ENCODE measurements around the gene ZMYND19.
"Not testable (repeated sequence)": the region's sequence is repeated elsewhere in the genome, so short reads cannot be mapped to it uniquely, and the experiment has no call there.

ZMYND19 gene

DNA sequence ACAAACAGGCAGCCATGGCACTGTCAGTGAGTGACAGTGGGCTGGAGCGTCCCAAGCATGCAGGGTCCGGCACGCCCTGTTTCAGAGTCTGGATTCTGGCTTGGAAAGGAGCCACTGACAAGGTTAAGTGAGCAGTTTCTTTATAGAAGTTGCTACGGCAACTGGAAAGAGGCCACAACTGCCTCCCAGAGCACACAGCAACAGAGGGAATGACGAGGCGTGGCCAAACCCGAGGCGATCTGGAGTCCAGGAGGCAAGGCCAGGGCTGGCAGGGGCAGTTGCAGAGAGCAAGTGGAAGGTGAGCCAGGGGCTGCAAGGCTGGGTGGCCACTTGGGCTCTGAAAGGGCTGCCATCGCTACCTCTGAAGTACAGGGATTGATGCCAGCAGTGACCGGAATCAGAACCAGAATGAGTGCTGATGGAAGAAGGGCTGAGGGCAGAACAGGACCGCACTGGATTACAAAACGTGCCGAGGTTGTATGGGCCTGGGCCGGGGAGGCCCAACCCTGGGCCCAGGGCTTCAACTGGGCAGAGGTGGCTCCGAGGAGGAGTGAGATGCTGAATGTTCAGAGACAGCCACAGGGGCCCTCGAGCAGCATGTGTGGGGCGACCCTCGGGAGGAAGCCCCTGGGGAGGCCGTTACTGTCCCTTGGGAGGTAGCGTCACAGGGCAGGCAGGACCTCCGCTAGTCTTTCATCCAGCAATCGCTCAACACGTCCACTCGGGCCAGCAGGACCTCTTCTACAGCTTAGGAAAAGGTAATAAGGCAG is 34.1 kb downstream of the ZMYND19 start:
- no peak for DNase-seq (ENCODE audit: low read depth)

DNA sequence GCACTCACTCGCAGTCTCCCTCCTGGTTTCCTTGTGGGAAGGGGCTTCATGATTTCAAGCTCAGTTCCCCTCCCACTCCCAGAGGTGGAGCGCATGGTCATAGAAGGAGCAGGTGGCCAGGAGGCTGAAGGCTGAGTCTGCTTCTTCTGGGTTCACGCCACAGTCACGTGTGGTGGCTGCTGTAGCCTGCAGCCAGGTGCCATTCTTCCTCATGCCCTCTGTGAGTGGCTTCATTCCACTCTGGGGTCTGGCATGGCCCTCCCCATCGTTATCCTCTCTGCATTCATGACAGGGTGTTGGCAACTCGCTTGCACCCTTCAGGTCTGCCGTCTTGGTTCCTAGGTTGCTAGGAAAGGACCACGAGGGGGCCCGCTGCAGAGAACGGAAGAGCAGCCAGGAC is 35.1 kb downstream of the ZMYND19 start:
- DNase-seq (ENCODE audit: low read depth) = no peak

DNA sequence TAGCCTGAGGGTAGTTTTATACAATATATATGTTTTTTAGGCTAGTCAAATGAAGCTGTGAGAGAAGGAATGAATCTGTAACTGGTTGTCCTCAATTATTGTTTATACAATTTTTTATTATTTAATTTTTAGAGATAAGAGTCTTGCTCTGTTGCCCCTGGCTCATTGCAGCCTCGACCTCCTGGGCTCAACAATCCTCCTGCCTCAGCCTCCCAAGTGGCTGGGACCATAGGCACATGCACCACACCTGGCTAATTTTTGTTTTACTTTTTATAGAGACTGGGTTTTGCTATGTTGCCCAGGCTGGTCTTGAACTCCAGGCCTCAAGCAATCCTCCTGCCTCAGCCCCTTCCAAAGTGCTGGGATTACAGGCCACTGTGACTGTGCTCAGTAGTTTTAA is 36.0 kb downstream of the ZMYND19 start:
- no peak for DNase-seq (ENCODE audit: low read depth)

DNA sequence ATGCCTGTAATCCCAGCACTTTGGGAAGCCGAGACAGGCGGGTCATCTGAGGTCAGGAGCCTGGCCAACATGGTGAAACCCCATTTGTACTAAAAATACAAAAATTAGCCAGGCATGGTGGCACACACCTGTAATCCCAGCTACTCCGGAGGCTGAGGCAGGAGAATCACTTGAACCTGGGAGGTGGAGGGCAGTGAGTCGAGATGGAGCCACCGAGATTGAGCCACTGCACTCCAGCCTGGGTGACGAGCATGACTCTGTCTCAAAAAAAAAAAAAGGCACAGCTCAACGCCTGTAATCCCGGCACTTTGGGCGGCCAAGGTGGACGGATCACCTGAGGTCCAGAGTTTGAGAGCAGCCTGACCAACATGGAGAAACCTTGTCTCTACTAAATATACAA is 36.7 kb downstream of the ZMYND19 start:
- DNase-seq (ENCODE audit: low read depth) = not testable (repeated sequence)

DNA sequence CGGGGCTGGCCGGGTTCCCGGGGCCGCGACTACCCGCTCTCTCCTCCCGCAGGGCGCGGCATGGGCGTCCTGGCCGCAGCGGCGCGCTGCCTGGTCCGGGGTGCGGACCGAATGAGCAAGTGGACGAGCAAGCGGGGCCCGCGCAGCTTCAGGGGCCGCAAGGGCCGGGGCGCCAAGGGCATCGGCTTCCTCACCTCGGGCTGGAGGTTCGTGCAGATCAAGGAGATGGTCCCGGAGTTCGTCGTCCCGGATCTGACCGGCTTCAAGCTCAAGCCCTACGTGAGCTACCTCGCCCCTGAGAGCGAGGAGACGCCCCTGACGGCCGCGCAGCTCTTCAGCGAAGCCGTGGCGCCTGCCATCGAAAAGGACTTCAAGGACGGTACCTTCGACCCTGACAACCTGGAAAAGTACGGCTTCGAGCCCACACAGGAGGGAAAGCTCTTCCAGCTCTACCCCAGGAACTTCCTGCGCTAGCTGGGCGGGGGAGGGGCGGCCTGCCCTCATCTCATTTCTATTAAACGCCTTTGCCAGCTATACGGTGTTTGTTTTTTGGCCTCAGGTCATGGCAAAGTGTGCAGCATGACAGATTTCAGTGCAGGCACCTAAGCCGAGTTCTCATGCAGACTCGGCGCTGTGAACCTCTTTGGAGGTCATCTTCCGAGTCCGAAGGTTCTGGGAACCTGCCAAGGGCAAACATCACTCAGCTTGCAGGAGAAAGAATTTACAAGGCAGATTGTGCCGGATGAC is 38.1 kb downstream of the ZMYND19 start:
- DNase-seq (ENCODE audit: low read depth) = no peak

DNA sequence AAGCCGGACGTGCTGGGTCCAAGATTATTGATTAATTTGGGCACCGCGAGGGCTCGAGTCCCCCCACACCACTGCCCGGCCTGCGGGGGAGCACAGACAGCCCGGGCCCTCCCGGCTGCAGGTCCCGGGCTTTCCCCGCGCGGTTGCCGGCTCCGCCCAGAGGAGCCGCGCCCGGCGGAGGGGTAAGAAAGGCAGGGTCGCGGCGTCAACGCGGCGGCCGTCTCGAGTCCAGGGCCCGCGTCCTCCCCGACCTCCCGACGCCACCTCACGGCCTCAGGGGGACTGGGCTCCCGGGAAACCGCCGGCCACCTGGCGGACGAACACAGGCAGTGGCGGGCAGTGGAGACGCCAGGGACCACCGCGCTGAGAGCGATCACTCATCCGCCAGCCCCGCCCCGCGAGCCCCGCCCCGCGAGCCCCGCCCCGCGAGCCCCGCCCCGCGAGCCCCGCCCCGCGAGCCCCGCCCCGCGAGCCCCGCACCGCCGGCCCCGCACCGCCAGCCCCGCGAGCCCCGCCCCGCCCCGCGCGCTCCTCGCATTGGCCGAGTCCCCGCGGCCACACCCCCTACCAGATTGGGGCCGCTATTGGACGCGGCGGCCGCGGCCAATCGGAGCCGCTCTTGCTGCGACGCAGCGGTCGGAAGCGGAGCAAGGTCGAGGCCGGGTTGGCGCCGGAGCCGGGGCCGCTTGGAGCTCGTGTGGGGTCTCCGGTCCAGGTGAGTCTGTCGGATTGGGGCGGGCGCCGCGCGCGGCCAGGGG is 38.9 kb downstream of the ZMYND19 start, which contains the start of gene MRPL41:
TSS of gene MRPL41 (plus strand) at position 616 of the 758 bp plus-strand sequence. CDS start 203 bp downstream, outside the sequence.
- peak; percentile 37 for DNase-seq (ENCODE audit: low read depth)

DNA sequence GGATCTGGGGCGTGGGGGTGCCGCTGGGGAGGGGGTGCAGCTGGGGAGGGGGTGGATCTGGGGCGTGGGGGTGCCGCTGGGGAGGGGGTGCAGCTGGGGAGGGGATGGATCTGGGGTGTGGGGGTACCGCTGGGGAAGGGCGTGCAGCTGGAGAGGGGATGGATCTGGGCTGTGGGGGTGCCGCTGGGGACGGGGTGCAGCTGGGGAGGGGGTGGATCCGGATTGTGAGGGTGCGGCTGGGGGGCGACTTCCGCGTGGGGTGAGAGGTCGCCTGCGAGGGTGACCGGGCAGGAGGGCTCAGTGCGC is 39.4 kb downstream of the ZMYND19 start:
- DNase-seq (ENCODE audit: low read depth) = not testable (repeated sequence)

DNA sequence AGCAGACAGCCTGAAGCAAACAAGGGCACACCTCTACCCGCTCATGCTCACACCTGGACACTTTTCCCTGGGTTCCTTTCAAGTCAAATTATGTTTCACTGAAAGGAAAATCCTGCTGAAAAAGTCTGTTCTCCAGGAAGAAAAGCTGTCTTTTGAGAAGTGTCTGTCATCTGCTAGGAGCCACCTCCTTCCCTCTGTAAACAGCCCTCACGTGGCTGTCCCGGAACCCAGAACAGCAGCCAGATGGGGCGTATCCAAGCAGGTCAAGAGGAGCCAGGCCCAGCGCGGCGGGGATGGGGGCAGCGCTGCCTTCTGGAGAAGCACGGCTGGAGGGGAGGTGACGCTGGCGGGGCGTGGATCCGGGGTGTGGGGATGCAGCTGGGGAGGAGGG is 40.1 kb downstream of the ZMYND19 start, which contains the start of gene PNPLA7:
TSS of gene PNPLA7 (minus strand) at position 172 of the 391 bp plus-strand sequence. CDS start 205 bp downstream, outside the sequence.
- DNase-seq (ENCODE audit: low read depth) = no peak

DNA sequence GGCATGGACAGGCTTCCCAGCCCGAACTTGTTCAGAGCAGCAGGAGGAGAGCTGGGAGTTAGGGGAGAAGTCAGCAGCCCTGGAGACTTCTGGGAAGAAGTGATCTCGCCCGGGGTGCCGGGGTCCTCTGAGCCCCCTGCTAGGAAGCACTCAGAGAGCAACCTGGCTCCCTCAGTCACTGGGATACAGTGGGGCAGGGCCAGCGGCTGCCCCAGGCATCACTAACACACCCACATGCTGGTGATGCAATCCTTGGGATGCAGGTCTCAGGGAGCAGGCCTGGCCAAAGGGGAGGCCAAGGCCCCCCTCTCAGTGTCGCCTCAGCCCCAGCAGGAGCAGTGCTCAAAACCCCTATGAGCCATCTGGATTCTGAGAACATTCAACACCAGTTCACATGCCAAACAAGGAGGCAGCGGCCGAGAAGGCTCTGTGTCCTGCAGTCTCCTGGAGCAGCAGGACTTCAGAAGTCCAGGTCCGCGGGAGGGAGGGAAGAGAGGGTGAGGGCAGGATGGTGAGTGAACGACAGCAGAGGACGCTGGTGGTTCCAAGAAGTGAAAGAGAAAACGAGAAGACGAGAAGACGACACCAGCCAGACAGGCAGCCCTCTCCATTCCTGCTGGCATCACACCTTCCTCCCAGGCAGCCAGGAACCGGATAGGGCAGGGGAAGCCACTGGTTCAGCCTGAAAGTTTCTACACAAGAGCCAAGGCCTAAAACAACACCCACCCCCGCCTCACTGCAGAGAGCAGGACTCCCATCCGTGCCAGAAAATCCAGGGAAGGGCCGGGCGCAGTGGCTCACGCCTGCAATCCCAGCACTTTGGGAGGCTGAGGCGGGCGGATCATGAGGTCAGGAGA is 42.4 kb downstream of the ZMYND19 start:
- no peak for DNase-seq (ENCODE audit: low read depth)

DNA sequence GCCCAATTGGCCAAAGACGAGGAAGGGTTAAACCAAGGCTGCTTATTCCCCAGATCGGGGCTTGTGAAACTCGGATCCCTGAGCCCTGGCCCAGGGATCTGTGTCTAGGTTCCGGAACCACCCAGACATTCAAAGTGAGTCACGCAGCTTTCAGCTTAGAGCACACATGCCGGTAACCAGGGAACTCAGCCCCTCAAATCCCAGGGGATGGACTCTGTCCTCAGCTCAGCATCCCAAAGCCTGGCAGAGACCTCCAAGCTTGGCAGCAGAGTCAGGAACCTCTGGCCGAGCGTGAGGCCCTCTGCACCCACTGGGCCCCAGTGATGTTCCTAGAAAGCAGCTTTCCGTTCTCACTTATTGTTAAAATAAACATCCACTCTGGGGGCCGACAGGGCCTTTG is 45.2 kb downstream of the ZMYND19 start:
- no peak for DNase-seq (ENCODE audit: low read depth)

DNA sequence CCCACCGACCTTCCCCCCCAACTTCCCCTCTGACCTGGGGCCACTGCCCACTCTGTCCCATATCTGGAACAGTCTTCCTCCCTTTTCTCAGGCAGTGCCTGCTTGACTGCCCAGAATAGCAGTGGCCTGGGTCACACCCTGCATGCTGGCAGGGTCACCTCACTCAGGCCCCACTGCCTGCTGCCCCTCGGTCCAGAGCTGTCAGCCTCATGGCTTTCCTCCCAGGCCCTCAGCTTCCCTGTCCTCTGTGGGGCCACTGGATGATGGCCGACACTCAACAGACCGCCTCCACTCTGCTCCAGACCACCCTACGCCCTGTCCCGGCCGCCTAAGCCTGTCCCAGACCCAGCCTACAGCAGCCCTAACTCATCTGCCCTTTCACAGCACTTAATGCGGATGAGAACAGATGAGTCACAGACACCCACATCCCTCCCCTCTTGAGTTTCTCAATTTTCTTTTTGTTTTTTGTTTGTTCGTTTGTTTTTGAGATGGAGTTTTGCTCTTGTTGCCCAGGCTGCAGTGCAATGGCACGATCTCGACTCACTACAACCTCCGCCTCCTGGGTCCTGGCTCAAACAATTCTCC is 46.0 kb downstream of the ZMYND19 start:
- DNase-seq (ENCODE audit: low read depth) = no peak

DNA sequence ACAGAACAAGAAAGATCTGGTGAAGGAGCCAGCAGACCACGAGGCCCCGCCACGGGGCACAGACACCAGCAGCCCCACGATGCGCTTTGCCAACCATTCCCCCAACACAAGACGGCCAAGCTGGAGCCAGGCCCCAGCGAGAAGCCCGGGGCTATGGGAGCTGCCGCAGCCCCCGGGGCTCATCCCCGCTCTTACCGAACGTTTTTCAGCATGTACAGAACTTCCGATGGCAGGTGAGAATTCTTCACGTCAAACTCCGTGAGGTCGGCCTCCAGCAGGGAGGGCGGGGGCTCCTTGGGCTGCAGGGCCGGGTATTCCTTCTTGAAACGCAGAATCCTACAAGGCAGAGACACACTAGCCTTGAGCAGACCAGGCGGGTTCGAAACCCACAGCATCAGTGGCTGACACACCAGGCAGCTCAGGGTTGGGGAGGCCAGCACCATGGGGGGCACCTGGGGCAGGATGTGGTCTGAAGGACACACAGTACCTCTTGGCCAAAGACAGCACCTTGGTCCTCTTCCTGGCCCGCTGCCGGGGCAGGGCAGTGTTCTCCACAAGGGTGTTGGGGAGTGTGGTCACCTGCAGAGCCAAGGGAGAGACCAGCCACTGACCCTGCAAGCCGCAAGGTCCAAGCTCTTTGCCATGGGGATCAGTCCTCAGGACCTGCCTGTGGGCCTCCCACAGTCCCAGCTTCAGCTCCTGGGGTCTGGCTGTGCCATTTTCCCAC is 46.9 kb downstream of the ZMYND19 start:
- DNase-seq (ENCODE audit: low read depth) = no peak

DNA sequence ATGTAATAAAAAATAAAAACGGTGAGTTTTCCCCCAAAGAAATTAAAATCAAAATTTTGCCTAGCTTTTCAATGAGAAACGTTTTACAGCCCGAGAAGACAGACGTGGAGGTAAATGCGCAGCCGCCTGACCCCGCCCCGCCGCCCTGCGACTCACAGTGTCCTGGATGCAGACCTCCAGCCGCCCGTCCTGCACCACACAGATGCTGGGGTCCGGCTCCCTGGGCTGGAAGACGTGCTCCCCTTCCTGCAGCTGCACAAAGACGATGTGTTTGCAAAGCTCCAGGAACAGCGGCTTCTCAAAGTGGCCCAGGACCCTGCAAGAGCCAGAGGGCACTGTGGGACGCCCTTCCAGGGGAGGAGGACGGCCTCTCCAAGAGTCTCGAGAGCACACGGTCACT is 47.8 kb downstream of the ZMYND19 start:
- no peak for DNase-seq (ENCODE audit: low read depth)

DNA sequence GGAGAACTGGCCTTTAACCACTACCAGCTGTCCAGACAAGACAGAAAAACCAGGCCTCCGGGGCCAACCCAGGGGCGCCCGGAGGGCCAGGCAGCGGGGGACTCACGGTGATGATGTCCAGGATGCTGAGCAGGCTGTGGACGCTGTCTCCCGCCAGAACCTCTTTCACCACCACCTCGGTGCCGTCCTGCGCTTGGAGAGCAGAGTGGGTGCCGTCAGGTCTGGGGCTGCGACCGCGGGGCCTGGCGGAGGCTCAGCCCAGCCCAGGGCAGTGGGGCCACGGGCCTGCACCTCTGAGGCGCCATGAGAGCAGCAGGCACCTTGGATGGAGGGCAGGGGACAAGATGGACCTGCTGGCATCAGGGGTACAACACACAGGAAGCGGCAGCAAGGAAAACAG is 49.8 kb downstream of the ZMYND19 start:
- no peak for DNase-seq (ENCODE audit: low read depth)

DNA sequence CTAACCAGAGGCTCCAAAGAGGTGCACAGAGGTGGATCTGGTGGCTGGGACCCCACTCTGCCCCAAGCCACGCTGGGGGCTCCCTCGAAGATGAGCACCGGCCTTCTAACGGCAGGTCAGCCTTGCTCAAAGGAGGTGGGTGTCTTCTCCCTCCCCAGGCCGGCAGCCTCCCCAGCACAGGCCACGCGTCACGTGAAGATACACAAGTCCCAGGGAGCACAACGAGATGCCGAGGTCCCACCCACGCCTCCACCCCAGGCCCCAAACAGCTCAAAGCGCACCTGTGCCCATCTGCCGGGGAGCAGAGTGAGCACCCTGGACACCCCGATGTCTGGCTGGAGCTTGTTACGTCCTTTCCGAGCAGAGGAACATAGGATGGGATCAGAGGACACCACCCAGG is 52.3 kb downstream of the ZMYND19 start:
- DNase-seq (ENCODE audit: low read depth) = no peak

DNA sequence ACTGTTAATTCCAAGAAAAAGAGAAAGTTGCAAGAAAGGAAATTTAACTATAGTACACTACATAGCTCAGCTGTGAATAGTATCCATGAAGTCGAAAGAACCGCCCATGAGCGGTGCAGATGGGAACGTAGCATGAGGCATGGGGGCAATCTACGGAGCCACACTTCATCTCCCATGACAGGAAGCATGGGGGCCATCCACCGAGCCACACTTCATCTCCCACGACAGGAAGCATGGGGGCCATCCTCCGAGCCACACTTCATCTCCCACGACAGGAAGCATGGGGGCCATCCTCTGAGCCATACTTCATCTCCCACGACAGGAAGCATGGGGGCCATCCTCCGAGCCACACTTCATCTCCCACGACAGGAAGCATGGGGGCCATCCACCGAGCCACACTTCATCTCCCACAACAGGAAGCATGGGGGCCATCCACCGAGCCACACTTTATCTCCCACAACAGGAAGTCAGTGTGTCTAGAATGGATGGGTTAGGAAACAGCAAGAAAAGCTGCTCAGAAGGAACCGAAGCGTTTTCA is 53.6 kb downstream of the ZMYND19 start:
- not testable (repeated sequence) for DNase-seq (ENCODE audit: low read depth)

DNA sequence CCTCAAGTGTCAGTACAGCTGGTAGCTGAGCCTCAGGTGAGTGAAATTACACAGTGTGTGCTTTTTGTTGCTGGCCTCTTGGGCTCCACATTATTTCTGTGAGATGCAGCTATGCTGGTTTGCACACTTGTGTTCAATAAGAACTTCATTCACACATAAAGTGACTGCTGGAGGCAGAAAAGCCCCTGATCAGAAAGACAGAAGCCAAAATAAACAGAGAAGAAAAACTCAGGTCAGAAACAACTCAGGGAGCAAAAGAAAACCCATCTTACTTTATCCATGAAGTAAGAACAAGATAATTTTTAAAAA is 55.2 kb downstream of the ZMYND19 start:
- DNase-seq (ENCODE audit: low read depth) = no peak

DNA sequence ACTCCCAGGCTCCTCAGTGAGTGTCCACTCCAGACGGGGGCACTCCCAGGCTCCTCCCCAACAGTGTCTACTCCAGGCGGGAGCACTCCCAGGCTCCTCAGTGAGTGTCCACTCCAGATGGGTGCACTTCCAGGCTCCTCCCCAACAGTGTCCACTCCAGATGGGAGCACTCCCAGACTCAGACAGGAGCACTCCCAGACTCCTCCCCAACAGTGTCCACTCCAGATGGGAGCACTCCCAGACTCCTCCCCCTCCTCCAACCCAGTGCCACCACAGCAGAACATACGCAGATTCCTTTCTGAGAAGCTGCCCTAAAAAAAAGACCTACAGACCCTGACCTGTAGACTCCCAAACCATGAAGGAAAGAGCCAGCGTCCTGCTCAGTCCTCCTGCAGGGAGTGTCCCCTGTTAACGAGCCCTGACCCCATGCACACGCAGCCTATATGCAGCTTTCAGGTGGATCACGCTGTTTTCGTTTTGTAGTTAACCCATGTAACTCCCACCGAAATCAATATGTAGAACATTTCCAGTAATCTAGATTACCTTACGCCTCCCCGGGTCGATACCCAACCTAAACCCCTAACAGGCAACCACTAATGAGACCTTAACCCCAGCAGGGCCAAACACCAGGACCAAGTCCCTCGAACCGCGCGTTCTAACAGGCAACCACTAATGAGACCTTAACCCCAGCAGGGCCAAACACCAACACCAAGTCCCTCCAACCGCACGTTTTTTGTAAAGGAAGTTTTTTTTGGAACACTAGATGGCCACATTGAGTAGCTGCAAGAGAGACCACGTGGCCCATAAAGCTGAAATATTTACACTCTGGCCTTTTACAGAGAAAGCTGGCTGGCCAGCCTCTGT is 55.8 kb downstream of the ZMYND19 start:
- DNase-seq (ENCODE audit: low read depth) = no peak

DNA sequence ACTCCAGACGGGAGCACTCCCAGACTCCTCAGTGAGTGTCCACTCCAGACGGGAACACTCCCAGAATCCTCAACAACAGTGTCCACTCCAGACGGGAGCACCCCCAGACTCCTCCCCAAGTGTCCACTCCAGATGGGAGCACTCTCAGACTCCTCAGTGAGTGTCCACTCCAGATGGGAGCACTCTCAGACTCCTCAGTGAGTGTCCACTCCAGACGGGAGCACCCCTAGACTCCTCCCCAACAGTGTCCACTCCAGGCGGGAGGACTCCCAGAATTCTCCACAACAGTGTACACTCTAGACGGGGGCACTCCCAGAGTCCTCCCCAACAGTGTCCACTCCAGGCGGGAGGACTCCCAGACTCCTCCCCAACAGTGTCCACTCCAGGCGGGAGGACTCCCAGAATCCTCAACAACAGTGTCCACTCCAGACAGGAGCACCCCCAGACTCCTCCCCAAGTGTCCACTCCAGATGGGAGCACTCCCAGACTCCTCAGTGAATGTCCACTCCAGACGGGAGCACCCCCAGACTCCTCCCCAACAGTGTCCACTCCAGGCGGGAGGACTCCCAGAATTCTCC is 57.3 kb downstream of the ZMYND19 start:
- not testable (repeated sequence) for DNase-seq (ENCODE audit: low read depth)
